Adrenal gland (tissue), 12 donors: Measurements from ENCODE around the gene IPO11. TPM values are rescaled to one million over a fixed set of nuclear protein-coding genes. Genes with fewer than 3 reads are reported as not detected.

ENCODE experiments used
- DNase-seq, 7 donors: peaks; one replicate each; pipeline ENCODE4 v3.0.0-alpha.2; 2019 to 2020
- H3K27ac ChIP-seq, 5 donors: fragments of 200-600 bp; sonication (generic) in 4 of 5; 1 replicate in 3 of 5; 2 replicates in 2 of 5; pipeline versions ENCODE4 v1.5.1 to v1.8.0; 2016 to 2020; ENCODE audit warnings: mild to moderate bottlenecking in 1 of 5
- H3K27me3 ChIP-seq: fragments of 200-600 bp; 2 replicates; pipeline ENCODE4 v1.8.0; 2021
- H3K36me3 ChIP-seq, 2 donors: fragments of 200-600 bp; replicated peaks in 1 of 2; 1 replicate in 1 of 2; 2 replicates in 1 of 2; pipeline versions ENCODE4 v1.5.1 to v1.8.0; 2018 to 2022
- H3K4me1 ChIP-seq, 2 donors: fragments of 200-600 bp; replicated peaks in 1 of 2; 1 replicate in 1 of 2; 2 replicates in 1 of 2; pipeline versions ENCODE4 v1.5.1 to v1.8.0; 2018 to 2021
- H3K4me3 ChIP-seq, 4 donors: fragments of 200-600 bp; sonication (generic) in 3 of 4; one replicate each; pipeline ENCODE4 v1.5.1; 2016 to 2018
- H3K9me3 ChIP-seq, 3 donors: fragments of 200-600 bp; sonication (generic) in 1 of 3; replicated peaks in 1 of 3; 1 replicate in 2 of 3; 2 replicates in 1 of 3; pipeline versions ENCODE4 v1.5.1 to v1.8.0; 2016 to 2021
- POLR2A ChIP-seq, 2 donors: fragments of 450-650 bp; IDR thresholded peaks; one replicate each; pipeline ENCODE4 v1.6.1; 2017; ENCODE audit warnings: antibody characterized with exemption in 2 of 2, mild to moderate bottlenecking in 2 of 2, moderate library complexity in 1 of 2
- WGBS, 4 donors: extraction: QIAGEN DNeasy Blood & Tissue Kit in 2 of 4; methylation state at CpG; one replicate each; pipeline versions ENCODE4 v1.1.5 to v1.1.7; 2013 to 2017; 5-methylcytosine and 5-hydroxymethylcytosine counted together
- intact Hi-C, 2 donors: fragments of 100-400 bp; cut with DNase I; formaldehyde crosslinking; loops; one replicate each; pipeline versions ENCODE4 v1.14.1 to v1.15.0; 2022 to 2023
- polyA plus RNA-seq, 3 donors: library from polyadenylated mRNA; stranded (reverse); fragments of 200-250 nt in 2 of 3; fragments of 350-450 nt in 1 of 3; fragmentation: Illumina TruSeq in 1 of 3; extraction: RNeasy Lipid Tissue Mini Kit (QIAGEN cat#74804) in 1 of 3; gene quantifications; one replicate each; pipeline ENCODE4 v1.2.3, GENCODE V29; 2013 to 2014
- total RNA-seq, 9 donors: library from RNA; depleted of rRNA in 4 of 9; stranded (reverse); fragments of >200 nt in 4 of 9; fragments of 120-200 nt in 1 of 9; fragmentation: NEBNext Ultra II Directional in 1 of 9; extraction: Animal tissue kit (Norgen Biotek cat#: 25700) in 1 of 9; gene quantifications; one replicate each; pipeline versions ENCODE4 v1.1.0 to v1.2.4, GENCODE V29; 2013 to 2023
- TF ChIP-seq, protein P1 (sequence below), 6 experiments: fragments of 450-650 bp in 4 of 6; fragments of 200-600 bp in 2 of 6; sonication (generic) in 1 of 6; IDR thresholded peaks; 1 replicate in 5 of 6; 2 replicates in 1 of 6; pipeline versions ENCODE4 v1.5.1 to v1.8.0; 2016 to 2021; ENCODE audit warnings: antibody characterized with exemption in 6 of 6, mild to moderate bottlenecking in 2 of 6, moderate library complexity in 1 of 6
- donor health status: healthy with polysubstance abuse.
- donor health status: Bipolar disorder and iron deficiency.
- donor health status: DM: yes; HTN: yes; CAD: no.
- donor health status: DM: no; HTN: no; CAD: no.
- donor health status: DM: no; HTN: no; CAD: no.
- donor health status: DM: yes; HTN: yes; CAD: no.

The IPO11 gene
- total and polyA plus RNA-seq, 12 donors: 6.0 to 33.3 (median 23.7) TPM

- DNase-seq: peak in 3 of 7 donors; percentile 15 to 40 (median 40)
- no peak for TF ChIP-seq POLR2A (IDR thresholded peaks at IDR 0.05)
- TF ChIP-seq, protein P1, sequence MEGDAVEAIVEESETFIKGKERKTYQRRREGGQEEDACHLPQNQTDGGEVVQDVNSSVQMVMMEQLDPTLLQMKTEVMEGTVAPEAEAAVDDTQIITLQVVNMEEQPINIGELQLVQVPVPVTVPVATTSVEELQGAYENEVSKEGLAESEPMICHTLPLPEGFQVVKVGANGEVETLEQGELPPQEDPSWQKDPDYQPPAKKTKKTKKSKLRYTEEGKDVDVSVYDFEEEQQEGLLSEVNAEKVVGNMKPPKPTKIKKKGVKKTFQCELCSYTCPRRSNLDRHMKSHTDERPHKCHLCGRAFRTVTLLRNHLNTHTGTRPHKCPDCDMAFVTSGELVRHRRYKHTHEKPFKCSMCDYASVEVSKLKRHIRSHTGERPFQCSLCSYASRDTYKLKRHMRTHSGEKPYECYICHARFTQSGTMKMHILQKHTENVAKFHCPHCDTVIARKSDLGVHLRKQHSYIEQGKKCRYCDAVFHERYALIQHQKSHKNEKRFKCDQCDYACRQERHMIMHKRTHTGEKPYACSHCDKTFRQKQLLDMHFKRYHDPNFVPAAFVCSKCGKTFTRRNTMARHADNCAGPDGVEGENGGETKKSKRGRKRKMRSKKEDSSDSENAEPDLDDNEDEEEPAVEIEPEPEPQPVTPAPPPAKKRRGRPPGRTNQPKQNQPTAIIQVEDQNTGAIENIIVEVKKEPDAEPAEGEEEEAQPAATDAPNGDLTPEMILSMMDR (IDR thresholded peaks at IDR 0.05): no peak
- intact Hi-C loops: no loop called here
- no peak overlapping the region for H3K4me3 ChIP-seq
- no peaks in the 10 kb centered on the region for H3K27me3 ChIP-seq
- no peak overlapping the region for H3K27ac ChIP-seq
- H3K9me3 ChIP-seq: no peaks in the 10 kb centered on the region
- 71 to 85% (median 71%) methylated on average over 4 of the region's 4 CpGs for WGBS, 4 donors
- peaks cover 19 to 20% of the 10 kb centered on the region in 2 donors for H3K4me1 ChIP-seq
- H3K36me3 ChIP-seq: no peaks in the 10 kb centered on the region
These were observed 176.1 kb downstream of the IPO11 start for GRCh38 chr5:62588668-62589067.

DNA sequence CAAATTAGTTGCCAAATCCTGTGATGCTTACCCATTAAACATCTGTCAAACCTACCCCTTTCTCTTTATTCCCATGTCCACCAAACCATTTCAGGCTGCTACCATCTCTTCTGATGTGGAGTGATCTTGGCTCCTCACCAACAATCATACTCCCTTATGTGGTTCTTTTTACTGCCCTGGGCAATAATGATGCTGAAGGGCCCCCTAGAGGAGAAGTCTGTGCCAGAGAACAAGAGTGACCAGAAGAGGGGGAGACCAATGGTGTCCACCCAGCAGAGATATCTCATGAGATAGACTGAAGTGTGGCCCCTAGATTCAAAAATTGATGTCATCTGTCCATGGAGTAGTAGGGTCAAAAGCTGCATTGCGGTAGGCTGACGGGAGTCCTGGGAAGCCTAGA lies 176.9 kb downstream of the IPO11 start:
- intact Hi-C loops: no loop called here
- H3K4me3 ChIP-seq: no peak overlapping the region
- no peaks in the 10 kb centered on the region for H3K9me3 ChIP-seq
- DNase-seq: no peak
- TF ChIP-seq POLR2A (IDR thresholded peaks at IDR 0.05): no peak
- TF ChIP-seq, protein P1 (IDR thresholded peaks at IDR 0.05): no peak
- H3K27ac ChIP-seq: no peak overlapping the region
- peaks cover 19 to 22% of the 10 kb centered on the region in 2 donors for H3K4me1 ChIP-seq
- WGBS, 4 donors: 87 to 98% (median 97%) methylated on average over 2 of the region's 2 CpGs
- no peaks in the 10 kb centered on the region for H3K36me3 ChIP-seq
- H3K27me3 ChIP-seq: no peaks in the 10 kb centered on the region

DNA sequence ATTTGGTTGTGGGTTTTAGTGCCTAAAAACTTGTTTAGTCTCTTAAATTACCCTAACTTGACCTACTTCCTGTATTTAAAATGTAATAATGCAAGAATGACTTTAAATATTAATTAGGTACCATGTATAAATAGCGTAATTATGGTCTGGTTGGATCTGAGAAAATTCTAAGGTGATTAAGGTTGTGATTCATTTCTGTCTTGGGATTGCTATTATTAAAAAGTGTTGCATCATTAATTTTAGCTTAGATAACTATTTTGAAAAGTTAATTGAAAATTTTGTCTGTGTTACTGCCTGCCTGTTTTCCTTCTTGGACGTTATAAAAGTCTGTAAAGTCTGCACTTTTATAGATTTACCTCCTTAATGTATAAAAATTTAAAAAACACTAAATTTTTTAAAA lies 177.8 kb downstream of the IPO11 start:
- no peak for DNase-seq
- Histone ChIP-seq H3K9me3 (no peaks in the 10 kb centered on the region), H3K4me3 (no peak overlapping the region), H3K27me3 (no peaks in the 10 kb centered on the region), H3K36me3 (no peaks in the 10 kb centered on the region), H3K4me1 (peaks cover 13 to 17% of the 10 kb centered on the region in 2 donors), H3K27ac (no peak overlapping the region)
- TF ChIP-seq, protein P1 (IDR thresholded peaks at IDR 0.05): no peak
- no peak for TF ChIP-seq POLR2A (IDR thresholded peaks at IDR 0.05)
- intact Hi-C loops: no loop called here
- WGBS, 4 donors: 77 to 95% (median 93%) methylated on average over 2 of the region's 2 CpGs

DNA sequence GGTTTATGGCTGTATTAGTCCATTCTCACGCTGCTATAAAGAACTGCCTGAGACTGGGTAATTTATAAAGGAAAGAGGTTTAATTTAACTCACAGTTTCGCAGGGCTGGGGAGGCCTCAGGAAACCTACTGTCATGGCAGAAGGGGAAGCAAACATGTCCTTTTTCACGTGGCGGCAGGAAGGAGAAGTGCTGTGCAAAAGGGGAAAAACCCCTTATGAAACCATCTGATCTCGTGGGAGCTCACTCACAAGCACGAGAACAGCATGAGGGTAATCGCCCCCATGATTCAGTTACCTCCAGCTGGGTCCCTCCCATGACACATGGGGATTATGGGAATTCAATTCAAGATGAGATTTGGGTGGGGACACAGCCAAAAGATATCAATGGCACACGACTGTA lies 180.0 kb downstream of the IPO11 start:
- TF ChIP-seq, protein P1 (IDR thresholded peaks at IDR 0.05): no peak
- TF ChIP-seq POLR2A (IDR thresholded peaks at IDR 0.05): no peak
- Histone ChIP-seq H3K4me1 (peaks cover 4 to 7% of the 10 kb centered on the region in 2 donors), H3K9me3 (no peaks in the 10 kb centered on the region), H3K27me3 (no peaks in the 10 kb centered on the region), H3K4me3 (no peak overlapping the region), H3K27ac (no peak overlapping the region), H3K36me3 (no peaks in the 10 kb centered on the region)
- WGBS, 4 donors: 84 to 86% (median 85%) methylated on average over 8 of the region's 8 CpGs
- no peak for DNase-seq
- intact Hi-C loops: no loop called here
